GDM1 (cell line): ENCODE data around the gene C5AR2.
"Not testable (repeated sequence)": the region's sequence is repeated elsewhere in the genome, so short reads cannot be mapped to it uniquely, and the experiment has no call there.

ENCODE experiments used
- DNase-seq: peaks from one replicate; lab custom pipeline; 2025; lab: John Stamatoyannopoulos, UW

C5AR2 gene

DNA sequence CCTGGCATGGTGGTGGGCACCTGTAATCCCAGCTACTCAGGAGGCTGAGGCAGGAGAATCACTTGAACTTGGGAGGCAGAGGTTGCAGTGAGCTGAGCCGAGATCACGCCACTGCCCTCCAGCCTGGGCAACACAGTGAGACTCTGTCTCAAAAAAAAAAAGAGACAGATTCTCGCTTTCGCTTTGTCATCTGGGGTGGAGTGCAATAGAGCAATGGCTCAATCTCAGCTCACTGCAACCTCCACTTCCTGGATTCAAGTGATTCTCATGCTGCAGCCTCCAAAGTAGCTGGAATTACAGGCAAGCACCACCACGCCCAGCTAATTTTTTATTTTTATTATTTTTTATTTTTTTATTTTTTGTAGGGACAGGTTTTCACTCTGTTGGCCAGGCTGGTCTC lies 56.7 kb downstream of the C5AR2 start:
- not testable (repeated sequence) for DNase-seq

GRCh38 chr19:47389150-47389556 lies 57.2 kb downstream of the C5AR2 start:
- DNase-seq: no peak

DNA sequence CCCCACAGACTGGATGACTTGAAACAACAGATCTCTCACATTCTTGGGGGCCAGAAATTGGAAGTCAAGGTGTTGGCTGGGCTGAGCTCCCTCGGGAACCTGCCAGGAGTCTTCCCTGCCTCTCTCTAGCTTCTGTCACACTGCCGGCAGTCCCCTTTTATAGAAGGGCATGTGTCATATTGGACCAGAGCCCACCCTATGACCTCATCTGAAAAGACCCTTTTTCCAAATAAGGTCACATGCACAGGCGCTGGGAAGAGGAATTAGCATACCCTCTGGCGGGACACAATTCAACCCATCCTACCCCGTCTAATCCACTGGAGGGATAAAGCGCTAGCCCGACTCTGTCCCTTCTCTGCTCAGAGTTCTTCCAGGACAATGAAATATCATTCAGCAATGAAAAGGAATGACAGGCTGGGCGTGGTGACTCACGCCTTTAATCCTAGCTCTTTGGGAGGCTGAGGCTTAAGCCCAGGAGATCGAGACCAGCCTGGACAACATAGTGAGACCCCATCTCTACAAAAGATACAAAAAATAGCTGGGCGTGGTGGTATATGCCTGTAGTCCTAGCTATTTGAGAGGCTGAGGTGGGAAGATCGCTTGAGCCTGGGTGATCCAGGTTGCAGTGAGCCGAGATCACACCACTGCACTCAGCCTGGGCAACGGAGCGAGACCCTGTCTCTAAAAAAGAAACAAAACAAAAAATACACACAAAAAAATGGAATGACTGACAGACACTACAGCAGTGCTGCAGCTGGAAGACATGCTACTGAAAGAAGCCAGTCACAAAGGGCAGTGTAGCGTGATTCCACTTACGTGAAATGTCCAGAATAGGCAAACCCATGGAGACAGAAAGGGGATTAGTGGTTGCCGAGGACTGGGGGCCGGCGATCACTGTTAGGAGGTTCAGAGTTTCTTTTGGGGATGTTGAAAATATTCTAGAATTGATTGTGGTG lies 58.8 kb downstream of the C5AR2 start:
- no peak for DNase-seq

GRCh38 chr19:47391510-47392223 lies 59.7 kb downstream of the C5AR2 start:
- peak; percentile 34 for DNase-seq
